ENCODE results near the gene MAST4.

DNA sequence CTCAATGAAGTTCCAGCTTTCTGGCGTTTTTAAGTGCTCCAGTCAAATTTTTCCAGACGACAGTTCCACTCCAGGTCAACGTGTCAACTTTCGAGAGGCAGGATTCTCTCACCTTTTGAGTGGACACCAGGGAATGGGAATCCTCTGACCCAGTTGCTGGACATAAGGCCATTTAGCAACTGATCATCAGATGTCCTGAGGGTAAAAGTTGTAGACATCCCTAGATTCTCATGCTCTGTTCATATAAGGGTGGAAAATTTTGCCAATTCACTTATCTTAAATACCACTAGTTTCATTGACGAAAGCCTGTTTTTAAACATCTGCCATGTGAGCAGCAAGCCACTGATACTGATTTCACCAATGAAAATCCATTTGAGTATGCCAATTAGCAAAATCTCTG lies 275.5 kb downstream of the MAST4 start:
- no peak for TF ChIP-seq EZH2 (IDR thresholded peaks at IDR 0.05)
- TF ChIP-seq POLR2AphosphoS5 (IDR thresholded peaks at IDR 0.05; ENCODE audit: borderline replicate concordance, low read depth, low read length), result no peak
- TF ChIP-seq FOXP2 (optimal IDR thresholded peaks at IDR 0.05; ENCODE audit: control extremely low read depth, extremely low read length, insufficient read depth), result no peak

All from SK-N-MC (cell line).